GM19328 (cell line): ENCODE results near the gene PADI2.

Source experiments
- ATAC-seq: cut with Tn5 transposase; IDR thresholded peaks from one replicate; pipeline ENCODE4 v1.9.1; 2021; ENCODE audit warnings: mild to moderate bottlenecking, moderate library complexity; ENCODE audit not compliant: unreplicated experiment

PADI2 gene

DNA sequence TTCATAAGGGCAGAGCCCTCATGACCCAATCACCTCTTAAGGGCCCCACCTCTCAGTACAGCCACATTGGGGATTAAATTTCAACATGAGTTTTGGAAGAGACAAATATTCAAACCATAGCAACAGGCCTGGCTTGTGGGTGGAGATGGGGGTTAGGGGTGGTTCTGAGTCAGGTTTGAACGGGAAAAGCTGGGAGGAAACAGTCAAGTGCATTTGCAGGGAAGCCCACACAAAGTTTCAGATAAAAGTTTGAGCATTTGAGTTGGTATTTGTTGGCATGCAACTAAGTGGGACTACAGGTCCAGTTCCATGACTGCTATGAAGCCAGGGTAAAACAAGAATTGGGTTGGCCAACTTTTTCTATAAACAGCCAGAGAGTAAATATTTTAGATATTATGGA, 21.0 kb upstream of the PADI2 start:
- no peak for ATAC-seq

DNA sequence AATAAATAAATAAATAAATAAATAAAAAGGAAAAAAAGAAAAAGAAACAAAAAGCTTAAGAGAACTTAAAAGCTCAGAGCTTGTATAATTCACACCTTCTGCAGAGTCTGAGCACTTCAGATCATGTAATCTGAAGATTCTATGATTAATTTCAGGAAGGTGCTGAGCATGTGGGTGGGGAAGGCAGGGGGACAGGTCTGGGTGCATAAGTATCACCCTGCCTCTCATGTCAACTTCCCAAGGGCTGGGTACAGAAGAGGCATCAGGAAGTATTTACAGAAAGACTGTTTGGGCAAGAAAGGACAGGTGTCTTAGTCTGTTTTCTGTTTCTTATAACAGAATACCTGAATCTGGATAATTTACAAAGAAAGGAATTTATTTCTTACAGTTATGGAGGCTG, 20.4 kb upstream of the PADI2 start:
- no peak for ATAC-seq

DNA sequence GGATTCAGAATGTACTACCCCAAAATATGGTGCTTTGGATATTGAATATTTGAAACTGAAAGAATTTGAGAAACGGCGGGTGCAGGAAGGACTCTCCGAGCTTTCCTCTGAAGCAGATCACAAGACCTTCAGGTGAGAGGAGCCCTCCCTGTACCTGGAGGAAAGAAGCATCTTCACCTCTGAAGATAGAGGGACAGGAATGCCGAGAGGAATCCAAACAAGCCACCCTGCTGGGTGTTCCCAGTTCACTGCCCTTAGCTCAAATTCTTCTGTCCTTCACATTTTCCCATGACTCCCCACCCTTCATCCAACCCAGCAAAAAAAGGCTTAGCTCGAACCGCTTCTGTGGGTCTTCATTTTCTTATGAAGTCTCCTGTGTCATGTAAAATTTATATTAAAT, 18.2 kb upstream of the PADI2 start:
- ATAC-seq = no peak

DNA sequence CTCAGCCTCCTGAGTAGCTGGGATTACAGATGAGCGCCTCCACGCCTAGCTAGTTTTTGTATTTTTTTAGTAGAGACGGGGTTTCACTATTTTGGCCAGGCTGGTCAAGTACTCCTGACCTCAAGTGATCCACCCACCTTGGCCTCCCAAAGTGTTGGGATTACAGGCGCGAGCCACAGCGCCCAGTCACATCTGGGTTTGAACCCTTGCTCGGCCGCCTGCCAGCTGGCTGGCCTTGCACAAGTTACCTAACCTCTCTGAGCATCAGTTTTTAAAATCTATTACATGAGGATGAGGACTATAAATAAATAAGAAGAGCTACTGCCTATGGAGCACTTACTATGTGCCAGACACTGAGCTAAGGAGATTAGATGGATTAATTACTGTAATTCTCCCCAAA, 17.7 kb upstream of the PADI2 start:
- no peak for ATAC-seq

DNA sequence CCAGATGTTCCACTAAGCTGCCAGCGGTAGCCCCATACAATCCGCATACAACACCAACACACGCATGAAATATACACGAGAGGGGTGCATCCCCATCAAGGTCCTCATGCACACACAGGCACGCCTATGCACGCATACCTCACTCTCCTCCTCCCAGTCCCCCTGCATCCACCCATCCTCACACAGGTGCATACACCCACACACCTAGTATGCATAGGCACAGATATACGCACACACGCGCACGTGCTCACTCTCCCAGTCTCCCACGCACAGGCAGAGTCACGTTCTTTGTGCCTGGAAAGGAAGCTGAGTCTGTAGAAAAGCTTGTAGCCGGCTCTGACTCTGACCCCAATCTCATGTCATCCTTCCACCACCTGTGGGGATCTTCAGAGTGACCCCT, 16.9 kb upstream of the PADI2 start:
- no peak for ATAC-seq

DNA sequence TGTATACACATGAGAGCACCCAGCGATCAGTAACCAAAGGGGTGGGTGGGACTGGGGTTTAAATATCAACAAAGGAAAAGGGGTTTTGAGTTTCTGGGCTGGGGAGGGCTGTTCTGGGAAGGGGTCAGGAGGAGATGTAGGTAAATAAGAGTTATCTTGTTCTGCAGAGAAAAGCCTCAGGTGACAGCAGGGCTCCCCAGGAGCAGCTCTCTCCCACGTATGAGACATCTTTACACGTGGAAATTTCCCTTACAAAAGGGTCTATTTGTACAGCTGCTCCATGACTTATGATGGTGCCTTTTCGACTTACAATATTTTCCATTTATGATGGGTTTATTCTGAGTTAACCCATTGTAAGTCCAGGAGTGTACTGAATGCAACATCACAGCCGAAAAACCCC, 16.3 kb upstream of the PADI2 start:
- ATAC-seq = no peak

DNA sequence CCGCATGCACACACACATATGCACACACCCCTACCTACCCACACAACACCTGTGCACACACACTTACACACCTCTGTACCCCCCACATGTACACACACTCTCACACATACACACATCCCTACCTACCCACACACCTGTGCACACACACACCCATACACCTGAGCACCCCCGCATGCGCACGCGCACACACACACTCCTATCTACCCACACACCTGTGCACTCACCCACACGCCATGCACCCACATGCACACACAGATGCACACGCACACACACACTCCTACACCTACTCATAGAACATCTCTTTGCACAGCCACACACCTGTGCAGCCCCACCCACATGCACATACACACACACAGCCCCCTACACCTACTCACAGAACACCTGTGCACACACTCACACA, 15.5 kb upstream of the PADI2 start:
- ATAC-seq = no peak

DNA sequence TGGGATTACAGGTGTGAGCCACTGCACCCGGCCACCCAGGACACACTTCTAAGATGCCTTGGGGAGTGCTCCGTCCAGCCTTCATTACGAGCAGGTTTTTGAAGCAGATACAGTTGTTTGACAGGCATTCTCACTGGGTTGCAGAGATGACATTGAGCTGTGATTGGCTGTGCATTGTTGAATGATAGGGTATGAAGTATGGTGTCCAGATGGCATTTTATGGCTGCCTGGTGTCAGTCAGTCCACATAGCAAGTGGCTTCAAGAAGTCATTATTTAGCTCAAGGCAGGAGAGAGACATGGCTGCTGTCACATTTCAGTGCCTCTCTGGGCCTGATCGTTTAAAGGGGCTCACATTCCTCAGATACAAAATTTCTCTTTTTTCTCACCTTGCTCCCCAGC, 14.8 kb upstream of the PADI2 start:
- no peak for ATAC-seq

DNA sequence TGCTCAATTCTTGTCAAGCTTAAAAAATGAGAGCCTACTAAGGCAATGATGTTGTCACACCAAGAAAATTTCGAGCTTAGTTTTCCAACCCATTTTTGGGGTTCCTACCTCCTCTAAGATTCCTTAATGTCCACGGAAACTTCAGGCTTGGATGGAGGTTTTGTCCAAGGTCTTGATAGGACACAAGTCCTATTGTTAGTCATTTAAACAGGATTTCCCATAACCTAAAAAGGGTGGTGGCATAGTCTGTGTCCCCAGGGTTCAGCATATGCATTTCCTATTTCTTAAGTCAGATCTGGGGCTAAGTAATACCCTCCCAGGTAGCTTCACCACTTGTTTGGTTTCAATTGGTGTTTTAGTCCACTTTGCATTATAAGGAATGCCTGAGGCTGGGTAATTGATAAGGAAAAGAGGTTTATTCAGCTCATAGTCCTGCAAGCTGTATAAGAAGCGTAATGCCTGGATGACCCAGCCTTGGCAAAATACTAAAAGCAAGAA, 10.9 kb upstream of the PADI2 start:
- no peak for ATAC-seq

DNA sequence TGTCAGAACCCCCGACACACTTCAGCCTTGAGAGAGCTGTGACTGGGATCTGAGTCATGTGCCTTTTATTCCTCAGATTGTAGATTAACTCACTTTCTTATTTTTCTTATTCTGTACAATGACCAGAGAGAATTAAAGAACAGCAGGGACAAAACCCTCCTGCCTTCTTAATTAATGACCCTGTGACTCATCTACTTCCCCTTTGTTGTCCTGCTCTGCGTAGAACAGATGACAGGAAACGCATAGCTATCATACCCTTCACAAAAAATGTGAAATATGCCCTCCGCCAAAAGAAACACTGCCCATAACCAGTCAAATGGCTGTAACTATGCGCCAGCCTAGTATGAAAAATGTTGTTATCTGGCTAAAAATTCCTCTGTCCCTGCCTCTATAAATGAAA, 9.1 kb upstream of the PADI2 start:
- ATAC-seq = no peak

DNA sequence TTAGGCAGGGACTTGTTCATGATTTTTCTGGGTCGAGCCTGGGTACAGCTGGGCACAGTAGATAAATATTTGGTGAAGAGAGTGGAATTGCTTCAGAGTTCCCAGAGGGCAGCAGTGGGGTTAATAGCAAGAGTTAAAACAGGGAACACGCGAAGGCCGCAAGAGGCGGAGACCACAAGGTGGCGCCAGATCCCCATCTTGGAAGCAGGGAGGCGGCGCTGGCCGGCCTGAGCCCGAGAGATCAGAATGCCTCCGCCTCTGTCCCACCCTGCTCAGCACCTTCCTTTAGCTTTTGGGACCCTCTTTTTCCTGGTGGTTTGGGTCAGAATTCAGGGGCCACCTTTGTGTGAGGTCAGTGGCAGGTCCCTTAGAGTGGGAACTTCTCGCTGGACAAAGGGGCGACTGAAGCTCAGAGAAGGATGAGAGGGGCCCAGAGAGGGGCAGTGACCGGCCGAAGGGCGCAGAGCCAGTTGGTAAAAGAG, 6.5 kb upstream of the PADI2 start:
- no peak for ATAC-seq

DNA sequence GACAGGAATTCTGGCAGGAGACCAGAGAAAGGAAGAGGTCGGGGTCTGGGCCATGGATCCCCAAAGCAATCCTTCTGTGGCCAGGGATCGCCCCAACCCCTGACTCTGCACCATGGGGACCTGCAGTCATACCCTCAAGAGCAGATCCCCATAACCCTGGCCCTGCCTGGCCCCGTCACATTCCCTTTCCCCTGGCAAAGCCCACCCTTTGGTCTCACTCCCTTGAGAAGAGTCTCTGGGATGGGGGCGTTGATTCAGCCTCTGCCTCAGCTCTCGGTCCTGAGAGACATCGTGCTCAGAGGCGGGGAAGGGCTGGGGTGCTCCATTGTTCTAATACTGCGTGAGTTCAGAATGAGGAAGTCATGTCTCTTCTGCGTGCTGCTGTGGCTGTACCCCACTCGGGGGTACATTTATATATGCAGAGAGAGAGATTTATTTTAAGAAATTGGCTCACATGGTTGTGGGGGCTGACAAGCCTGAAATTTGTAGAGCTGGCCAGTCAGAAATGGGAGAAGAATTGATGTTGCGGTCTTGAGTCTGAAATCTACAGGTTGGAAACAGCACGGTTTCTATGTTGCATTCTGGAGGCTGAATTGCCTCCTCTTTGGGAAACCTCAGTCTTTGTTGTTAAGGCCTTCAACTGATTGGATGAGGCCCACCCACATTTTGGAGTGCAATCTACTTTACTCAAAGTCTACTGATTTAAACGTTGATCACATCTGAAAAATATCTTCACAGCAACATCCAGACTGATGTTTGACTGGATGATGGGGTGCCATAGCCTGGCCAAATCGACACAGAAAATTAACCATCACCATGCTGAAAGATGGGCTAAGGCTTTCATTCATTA, 4.2 kb upstream of the PADI2 start:
- ATAC-seq = no peak

DNA sequence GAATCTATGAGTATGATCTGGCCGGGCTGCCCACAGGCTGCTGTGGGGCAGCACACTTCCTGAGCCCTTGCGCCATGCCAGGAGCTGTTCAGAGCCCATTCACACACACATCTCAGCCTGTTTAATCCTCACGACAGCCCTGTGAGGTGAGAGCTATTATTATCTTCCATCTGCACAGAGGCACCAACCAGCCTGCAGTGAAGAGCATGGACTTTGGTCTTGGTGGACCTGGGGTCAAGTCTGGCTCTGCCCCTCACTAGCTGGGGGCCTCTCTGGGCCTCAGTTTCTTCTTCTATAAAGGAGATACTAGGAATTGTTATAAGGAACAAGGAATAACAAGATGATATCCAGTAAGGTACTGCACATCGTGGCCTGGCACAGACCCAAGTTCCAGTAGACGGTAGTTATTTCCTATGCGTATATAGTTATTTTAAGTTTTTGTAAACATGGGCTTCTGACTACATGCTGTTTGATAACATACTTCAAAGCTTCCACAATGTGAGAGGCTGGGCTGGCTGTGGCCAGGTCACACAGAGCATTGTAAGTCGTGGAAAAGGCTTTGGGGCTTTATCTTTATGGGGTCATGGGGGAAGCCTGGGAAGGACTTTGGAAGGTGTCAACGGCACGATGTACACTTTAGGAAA, 3.4 kb upstream of the PADI2 start:
- ATAC-seq = no peak

DNA sequence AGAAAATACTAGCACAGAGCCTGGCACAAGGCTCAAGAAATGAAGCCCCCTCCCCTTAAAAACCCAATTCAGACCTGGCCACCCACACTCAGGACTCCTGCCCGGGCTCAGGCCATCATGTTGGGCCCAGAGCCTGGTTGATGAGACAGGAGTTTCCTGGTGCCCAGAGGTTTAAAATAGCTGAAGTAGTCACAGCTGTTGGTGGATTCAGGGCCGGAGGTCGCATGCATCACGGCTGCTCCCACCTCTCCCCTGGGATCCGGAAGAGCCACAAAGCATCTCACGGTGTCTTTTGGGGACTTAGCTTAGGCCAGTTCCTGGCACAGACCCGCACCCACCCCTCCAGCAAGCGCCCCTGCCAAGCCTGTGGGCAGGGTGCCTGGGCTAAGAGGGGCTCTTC, 2.6 kb upstream of the PADI2 start:
- no peak for ATAC-seq

DNA sequence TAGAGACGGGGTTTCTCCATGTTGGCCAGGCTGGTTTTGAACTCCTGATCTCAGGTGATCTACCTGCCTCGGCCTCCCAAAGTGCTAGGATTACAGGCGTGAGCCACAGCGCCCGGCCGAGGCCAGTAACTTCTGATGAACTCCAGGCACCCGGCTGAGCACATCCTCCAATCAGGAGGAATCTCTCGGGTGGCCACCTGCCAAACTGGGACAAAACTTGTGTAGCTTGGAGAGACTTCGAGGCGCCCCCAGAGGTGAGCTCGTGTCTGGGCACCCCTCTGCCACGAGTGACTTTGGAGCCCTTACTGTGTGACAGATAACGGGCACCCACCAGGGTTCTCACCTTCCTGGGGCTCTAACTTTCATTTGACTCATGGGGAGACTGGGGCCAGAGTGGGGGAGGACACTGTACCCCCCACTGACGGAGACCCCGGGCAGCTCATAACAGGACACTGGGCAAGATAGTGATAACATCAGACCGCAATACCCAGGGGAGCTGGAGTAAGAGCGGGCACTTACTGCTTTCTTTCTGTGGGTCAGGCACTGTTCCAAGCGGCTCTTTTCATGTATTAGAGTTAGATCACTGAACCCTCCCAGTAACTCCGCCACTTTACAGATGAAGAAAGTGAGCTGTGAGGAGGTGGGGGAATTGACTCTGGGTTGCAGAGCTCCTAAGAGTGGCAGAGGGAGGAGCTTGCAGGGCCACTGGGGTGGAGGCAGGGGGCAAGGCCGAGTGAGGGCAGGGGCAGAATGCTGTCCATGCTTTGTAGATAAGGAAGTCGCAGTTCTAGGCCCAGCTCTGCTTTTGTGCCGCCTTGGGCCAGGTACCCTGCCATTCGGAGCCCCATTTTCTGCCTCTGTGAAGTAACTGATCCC, 1.9 kb upstream of the PADI2 start:
- no peak for ATAC-seq

DNA sequence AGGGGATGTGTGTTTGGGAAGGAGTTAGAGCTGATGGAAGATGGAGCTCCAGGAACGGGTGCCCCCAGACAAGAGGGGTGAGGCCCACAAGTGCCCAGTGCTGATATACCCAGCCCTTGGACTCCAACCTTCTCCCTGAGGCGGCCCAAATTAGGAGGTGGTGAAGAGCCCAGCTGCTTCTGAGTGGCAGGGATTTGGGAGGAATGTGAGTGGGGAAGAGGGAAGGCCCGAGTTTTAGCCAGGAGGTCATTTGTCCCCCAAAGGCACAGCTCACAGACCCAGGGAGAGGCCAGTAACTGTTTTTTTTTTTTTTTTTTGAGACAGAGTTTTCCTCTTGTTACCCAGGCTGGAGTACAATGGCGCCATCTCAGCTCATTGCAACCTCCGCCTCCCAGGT, 1.2 kb upstream of the PADI2 start:
- no peak for ATAC-seq

DNA sequence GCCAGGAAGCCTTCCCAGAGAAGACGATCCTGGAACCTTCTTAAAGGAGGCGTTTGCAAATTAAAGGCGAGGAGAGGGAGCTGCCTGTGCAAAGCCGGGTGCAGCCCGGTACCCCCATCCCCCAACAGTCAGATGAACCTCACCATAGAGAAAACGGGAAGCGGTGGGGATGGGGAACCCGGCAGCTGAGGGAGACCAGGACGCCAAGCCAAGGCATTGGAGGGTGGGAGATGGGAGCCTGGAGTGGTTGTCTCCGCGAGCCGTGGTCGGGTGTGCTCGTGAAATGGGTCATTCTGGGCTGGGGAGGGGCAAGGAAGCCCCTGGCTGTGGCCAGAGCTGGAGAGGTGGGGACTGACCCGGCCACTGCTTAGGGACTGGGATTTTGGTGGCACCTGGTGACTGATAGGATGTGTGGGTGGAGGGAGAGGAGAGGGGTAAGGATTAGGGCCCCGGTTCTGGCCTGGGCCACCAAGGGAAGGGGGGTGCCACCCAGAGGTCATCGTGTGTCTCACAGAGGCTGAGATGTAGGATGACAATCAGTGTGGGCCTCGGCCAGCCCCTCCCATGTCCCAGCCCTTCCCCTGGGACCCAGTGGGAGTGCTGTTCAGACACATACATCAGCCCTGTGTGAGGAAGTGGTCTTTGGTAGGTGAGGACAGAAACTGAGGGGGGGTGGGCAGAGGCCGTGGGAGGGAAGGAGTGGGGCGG, 676 bp upstream of the PADI2 start:
- no peak for ATAC-seq

DNA sequence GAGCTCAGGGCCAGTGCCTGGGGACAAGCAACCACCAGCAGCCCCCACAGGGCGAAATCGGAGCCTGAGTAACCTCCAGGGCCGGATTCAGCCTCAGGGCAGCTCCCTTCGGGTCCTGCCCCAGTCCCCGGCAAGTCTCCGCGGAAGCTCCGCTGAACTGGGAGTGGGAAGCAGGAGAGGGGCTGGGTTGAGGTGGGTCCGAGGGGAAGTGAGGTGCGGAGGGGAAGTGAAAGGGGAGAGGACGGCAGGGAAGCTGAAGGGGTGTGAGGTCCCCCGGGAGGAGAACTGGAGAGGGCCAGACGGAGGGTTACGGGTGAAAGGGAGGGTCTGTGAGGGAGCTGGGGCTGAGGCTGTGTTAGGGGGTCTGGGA, 560 bp downstream of the PADI2 start:
- ATAC-seq = no peak

DNA sequence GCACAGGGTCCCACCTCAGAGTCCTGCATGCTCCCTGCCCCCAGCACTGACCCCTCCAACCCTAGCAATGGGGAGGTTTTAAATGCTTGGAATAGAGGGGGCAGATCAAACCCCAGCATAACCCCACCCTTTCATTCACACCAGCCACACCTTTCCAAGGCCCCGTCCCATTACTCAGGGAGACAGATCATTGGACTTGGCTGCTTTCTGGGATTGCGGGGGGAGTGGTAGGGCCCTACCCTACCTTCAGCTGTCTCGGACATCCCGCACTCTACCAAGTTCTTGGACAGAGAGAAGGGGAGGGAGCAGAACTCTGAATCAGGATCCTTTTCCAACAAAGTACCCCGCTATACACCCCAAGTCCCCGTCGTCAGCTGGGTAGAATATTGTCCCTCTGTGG, 983 bp downstream of the PADI2 start:
- no peak for ATAC-seq

DNA sequence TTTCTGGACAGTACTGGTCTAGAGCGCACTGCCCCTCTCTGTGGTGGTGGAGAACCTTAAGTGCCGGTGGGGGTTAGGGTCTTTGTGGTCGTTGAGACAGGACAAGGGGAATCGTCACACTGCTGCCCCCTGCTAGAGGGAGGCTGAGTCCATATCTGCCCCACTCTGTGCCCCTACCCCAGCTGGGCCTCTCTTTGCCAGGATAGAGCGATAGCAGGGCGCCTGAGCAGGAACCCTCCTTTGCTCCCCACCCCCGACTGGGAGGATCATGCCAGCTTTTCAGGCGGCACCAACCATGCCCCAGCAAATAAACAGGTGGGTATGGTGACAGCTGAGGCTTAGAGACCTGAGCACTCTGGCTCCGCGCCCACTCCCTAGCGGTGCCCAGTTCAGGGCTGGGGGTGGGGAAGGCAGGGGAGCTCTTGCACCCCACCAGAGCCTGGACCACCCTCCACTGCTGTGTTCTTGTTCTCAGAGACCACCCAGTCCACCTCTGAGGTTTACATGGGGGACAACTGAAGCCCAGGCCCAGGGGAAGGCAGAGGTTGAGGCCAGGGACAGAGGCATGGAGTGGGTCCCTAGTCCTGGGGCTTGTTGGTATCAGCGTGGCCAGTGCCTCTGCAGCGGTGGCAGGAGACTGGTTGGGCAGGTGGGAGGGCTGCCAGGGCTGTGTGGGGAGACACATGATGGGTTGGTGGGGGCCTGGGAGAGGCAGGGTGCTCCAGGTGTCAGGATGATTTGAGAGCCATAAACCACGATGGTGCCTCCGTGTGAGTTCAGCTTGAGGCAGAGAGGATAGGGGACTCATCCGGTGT, 1.6 kb downstream of the PADI2 start:
- ATAC-seq = no peak
